Measurements from ENCODE around the gene UBTD2. TPM values are rescaled to one million over a fixed set of nuclear protein-coding genes. Genes with fewer than 3 reads are reported as not detected.
"Not testable (repeated sequence)": the region's sequence is repeated elsewhere in the genome, so short reads cannot be mapped to it uniquely, and the experiment has no call there.

Gene UBTD2
- total RNA-seq, 1 donor from 2014 or later, result 18.8 TPM

DNA sequence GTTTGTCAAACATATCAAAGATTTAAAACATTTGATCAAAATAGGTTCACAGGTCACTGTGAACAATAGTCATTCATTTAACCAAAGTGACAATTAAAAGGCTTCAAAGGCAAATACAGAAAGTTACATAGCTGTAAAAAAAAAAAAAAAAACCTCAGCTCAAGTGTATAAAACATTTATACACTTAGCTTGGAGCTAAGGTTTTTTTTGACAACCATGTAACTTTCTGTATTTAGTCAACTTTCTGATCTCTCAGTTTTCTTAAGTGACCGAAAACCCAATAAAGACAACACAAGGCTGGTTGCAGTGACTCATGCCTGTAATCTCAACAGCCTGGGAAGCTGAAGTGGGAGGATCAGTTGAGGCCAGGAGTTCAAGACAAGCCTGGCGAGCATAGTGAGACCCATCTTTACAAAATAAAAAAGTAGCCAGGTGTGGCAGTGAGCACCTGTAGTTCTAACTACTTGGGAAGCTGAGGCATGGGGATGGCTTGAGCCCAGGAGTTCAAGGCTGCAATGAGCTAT lies 16.4 kb upstream of the UBTD2 start:
- TF ChIP-seq CTCF (IDR thresholded peaks at IDR 0.05), result no peak
- no peaks in the 10 kb centered on the region for H3K4me1 ChIP-seq
- ATAC-seq (no peak), DNase-seq (no peak)
- H3K27me3 ChIP-seq, result no peaks in the 10 kb centered on the region
- no peak overlapping the region for H3K27ac ChIP-seq
- intact Hi-C loops (cut with DNase I), result no loop called here
- H3K9me3 ChIP-seq, result no peaks in the 10 kb centered on the region
- H3K36me3 ChIP-seq, result no peaks in the 10 kb centered on the region
- H3K4me3 ChIP-seq, result no peak overlapping the region

GRCh38 chr5:172294831-172295230 lies 11.3 kb upstream of the UBTD2 start:
- no peak overlapping the region for H3K4me3 ChIP-seq
- no peak overlapping the region for H3K27ac ChIP-seq
- H3K36me3 ChIP-seq, result no peaks in the 10 kb centered on the region
- no peaks in the 10 kb centered on the region for H3K27me3 ChIP-seq
- ATAC-seq (no peak), DNase-seq (no peak)
- no peak for TF ChIP-seq CTCF (IDR thresholded peaks at IDR 0.05)
- intact Hi-C loops (cut with DNase I), result no loop called here
- no peaks in the 10 kb centered on the region for H3K9me3 ChIP-seq
- peaks cover 6% of the 10 kb centered on the region for H3K4me1 ChIP-seq

- Histone ChIP-seq H3K36me3 (no peaks in the 10 kb centered on the region), H3K4me1 (peaks cover 6% of the 10 kb centered on the region), H3K27ac (no peak overlapping the region), H3K27me3 (no peaks in the 10 kb centered on the region), H3K9me3 (no peaks in the 10 kb centered on the region), H3K4me3 (no peak overlapping the region)
- DNase-seq (no peak), ATAC-seq (peak; percentile 52)
- intact Hi-C loops (cut with DNase I), result no loop called here
- TF ChIP-seq CTCF (IDR thresholded peaks at IDR 0.05), result no peak
Observed at GRCh38 chr5:172293745-172294342, 10.3 kb upstream of the UBTD2 start.

DNA sequence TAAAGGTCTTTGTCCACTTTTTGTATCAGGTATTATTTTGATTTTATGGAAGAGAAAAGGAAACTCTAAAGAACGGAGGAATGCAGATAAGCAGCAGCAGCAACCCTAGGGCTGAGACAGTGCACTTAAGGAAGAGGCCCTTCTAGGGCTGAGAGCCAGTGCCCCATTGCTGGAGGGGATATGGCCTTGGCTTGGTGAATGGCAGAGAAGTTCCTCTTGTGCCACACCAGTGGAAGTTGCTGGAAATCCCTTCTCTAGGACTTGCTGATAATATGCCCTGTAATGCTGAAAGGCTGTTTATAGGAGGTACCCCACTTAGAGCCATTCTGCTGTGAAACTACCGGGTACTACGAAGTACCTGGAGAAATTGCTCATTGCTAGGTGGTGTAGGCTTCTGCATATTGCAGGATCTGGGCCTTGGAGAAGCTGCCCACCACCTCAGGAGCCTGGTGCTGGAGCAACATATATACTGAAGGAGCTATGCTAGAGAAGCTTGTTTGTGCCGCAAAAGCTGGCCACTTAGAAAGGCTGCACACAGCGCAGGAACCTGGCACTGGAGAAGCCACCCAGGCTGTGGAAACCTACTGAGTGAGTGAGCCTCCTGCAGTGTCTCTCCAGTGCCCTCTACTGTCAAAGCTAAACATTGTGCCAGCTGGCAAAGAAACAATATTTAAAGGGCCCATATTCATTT lies 9.6 kb upstream of the UBTD2 start:
- DNase-seq (peak; percentile 71), ATAC-seq (peak; percentile 100)
- H3K36me3 ChIP-seq, result no peaks in the 10 kb centered on the region
- peak; percentile 87 for TF ChIP-seq CTCF (IDR thresholded peaks at IDR 0.05)
- no peak overlapping the region for H3K4me3 ChIP-seq
- H3K4me1 ChIP-seq, result peaks cover 6% of the 10 kb centered on the region
- intact Hi-C loops (cut with DNase I), result no loop called here
- no peaks in the 10 kb centered on the region for H3K27me3 ChIP-seq
- H3K27ac ChIP-seq, result no peak overlapping the region
- no peaks in the 10 kb centered on the region for H3K9me3 ChIP-seq

DNA sequence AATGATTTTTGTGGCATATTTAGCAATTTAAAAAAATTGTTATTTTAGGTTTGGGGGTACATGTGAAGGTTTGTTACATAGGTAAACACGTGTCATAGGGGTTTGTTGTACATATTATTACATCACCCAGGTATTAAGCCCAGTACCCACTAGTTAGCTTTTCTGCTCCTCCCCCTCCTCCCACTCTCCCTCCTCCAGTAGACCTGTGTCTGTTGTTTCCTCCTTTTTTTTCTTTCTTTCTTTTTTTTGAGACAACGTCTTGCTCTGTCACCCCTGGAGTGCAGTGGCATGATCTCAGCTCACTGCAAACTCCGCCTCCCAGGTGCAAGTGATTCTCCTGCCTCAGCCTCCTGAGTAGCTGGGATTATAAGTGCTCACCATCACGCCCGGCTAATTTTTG lies 8.3 kb upstream of the UBTD2 start:
- H3K4me1 ChIP-seq; H3K27me3 ChIP-seq; H3K27ac ChIP-seq; ATAC-seq; H3K4me3 ChIP-seq; H3K36me3 ChIP-seq; DNase-seq; intact Hi-C loops (cut with DNase I); H3K9me3 ChIP-seq: not testable (repeated sequence)

DNA sequence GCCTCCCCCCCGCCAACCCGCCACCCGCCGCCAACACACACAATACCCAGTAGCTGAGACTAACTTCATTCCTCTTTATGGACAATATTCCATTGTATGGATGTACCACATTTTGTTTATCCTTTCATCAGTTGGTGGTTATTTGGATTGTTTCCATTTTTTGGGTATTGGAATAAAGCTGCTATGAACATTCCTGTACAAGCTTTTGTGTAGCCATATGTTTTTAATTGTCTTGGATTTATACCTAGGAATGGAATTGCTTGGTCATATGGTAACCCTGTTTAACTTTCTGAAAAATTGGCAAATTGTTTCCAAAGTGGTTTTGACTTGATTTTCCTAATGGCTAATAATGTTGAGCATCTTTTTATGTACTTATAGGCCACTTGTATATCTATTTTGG lies 4.9 kb upstream of the UBTD2 start:
- Histone ChIP-seq H3K27ac (no peak overlapping the region), H3K27me3 (no peaks in the 10 kb centered on the region), H3K4me1 (peaks cover 5% of the 10 kb centered on the region), H3K36me3 (no peaks in the 10 kb centered on the region), H3K4me3 (no peak overlapping the region), H3K9me3 (no peaks in the 10 kb centered on the region)
- ATAC-seq (no peak), DNase-seq (no peak)
- intact Hi-C loops (cut with DNase I), result loop anchor here (10.0 kb wide), 1 partner anchor 184 kb away; no protein-coding TSS in a partner anchor
- TF ChIP-seq CTCF (IDR thresholded peaks at IDR 0.05), result no peak

DNA sequence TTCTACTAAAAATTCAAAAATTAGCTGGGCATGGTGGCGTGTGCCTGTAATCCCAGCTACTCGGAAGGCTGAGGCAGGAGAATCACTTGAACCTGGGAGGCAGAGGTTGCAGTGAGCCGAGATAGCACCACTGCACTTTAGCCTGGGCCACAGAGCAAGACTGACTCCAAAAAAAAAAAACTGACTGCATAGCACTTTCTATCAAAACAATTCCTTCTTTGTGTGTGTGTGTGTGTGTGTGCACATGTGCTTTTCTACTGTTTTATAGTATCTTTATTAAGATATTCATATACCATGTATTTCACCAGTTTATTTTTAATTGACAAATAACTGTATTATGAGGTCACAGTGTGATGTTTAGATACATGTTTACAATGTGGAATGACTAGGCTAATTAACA lies 3.6 kb upstream of the UBTD2 start:
- intact Hi-C loops (cut with DNase I), result loop anchor here (10.0 kb wide), 1 partner anchor 182 kb away; no protein-coding TSS in a partner anchor

More for the DNA sequence above, 3.6 kb upstream of the UBTD2 start:
- not testable (repeated sequence) for H3K9me3 ChIP-seq, ATAC-seq, H3K4me3 ChIP-seq, H3K27me3 ChIP-seq, H3K4me1 ChIP-seq, H3K36me3 ChIP-seq, H3K27ac ChIP-seq, DNase-seq

All from upper lobe of right lung (tissue), 1 donor.